Activated naive CD8-positive, alpha-beta T cell treated with anti-CD3 and anti-CD28 coated beads for 36 hours (primary cell): ENCODE data around the gene INO80. TPM values are rescaled to one million over a fixed set of nuclear protein-coding genes. Genes with fewer than 3 reads are reported as not detected.
A peak's percentile ranks its signal among the peaks of the same experiment; 100 is the strongest.

Experiments
- DNase-seq: peaks from one replicate; pipeline ENCODE4 v3.0.0; 2021
- H3K27ac Mint-ChIP-seq: one replicate; pipeline ENCODE4 v1.8.0; 2022; ENCODE audit warnings: mild to moderate bottlenecking, moderate library complexity, mixed read lengths
- H3K27me3 Mint-ChIP-seq: one replicate; pipeline ENCODE4 v1.8.0; 2022; ENCODE audit warnings: mild to moderate bottlenecking, mixed read lengths
- H3K36me3 Mint-ChIP-seq: one replicate; pipeline ENCODE4 v1.8.0; 2021; ENCODE audit warnings: mild to moderate bottlenecking, mixed read lengths
- H3K4me1 Mint-ChIP-seq: one replicate; pipeline ENCODE4 v1.8.0; 2021; ENCODE audit warnings: mixed read lengths
- H3K4me3 Mint-ChIP-seq: one replicate; pipeline ENCODE4 v1.8.0; 2022; ENCODE audit warnings: mild to moderate bottlenecking, moderate library complexity, mixed read lengths
- H3K9me3 Mint-ChIP-seq: one replicate; pipeline ENCODE4 v1.8.0; 2022; ENCODE audit warnings: mixed read lengths
- total RNA-seq, 2 experiments: library from RNA; stranded (reverse); gene quantifications; one replicate each; pipeline ENCODE4 v1.2.3, GENCODE V29; 2021

INO80 gene
- total RNA-seq, 2 experiments from 2014 or later = 26.1 to 26.3 TPM

DNA sequence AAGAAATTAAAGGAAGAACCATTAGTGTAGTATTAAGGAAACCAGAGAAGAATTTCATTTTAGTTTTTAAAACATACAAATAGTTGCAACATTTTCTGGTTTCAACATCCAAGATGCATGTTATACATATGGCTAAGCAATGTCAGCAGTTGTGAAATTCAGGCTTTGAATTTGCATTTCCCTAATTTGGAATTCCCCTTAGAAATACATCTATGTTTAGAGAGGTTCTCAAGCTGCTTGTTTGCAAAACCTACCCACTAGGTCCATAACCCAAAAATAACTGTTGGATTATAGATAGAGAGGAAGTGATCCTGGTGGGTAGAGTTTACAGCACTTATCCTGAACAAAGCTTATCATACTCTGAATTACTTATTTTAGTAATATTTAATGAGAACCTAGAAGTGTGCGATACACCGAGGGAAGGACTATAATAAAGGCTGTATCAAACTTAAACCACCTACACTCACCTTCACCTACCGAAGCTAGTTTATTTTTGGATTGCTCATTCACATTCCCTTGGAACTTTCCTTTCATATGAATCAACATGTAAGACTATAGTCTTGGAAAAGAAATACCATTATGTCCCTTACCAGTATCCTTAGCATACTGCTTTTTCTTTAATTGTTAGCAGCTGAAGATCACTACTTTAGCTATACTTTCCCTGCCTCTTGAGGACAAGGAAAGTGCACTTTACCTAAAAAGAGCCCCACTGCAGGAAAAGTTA lies 102.2 kb downstream of the INO80 start:
- Mint-ChIP-seq H3K36me3 (peaks cover 14% of the 10 kb centered on the region), H3K4me3 (no peak overlapping the region), H3K27me3 (no peaks in the 10 kb centered on the region), H3K27ac (no peak overlapping the region), H3K4me1 (peaks cover 13% of the 10 kb centered on the region), H3K9me3 (no peaks in the 10 kb centered on the region)
- no peak for DNase-seq

DNA sequence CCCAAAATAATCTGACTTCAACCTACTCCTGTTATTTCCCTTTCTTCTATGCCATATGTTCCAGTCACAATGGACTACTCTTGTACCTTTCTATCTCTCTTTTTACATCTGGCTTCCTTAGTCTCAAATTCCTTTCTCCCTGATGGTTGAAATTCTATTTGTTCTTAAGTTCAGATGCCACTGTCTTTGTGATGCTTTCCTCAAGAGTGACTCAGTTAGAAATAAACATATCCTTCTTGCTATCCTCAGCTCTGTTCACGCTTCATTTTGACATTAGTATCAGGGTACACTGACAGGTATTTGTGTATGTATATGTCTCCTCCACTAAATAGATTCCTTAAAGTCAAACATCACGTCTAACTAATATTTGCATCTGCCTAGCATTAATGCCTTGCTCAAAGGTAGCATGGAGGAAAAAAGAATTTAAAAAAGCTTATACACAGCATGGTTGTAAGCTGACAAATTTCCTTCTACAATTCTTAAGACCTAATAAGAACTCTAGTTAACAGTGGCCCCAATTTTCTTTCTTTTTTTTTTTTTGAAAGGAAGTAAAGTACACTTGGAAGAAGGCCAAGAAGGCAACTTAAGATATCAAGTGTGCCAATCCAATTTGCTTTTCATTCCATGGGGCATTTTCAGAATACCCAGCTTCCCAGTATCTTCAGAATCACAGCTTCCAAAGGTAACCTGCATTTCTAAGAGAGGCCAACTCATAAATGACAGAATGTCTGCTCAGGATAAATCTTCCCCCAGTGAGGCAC lies 104.8 kb downstream of the INO80 start:
- no peaks in the 10 kb centered on the region for H3K9me3 Mint-ChIP-seq

DNA sequence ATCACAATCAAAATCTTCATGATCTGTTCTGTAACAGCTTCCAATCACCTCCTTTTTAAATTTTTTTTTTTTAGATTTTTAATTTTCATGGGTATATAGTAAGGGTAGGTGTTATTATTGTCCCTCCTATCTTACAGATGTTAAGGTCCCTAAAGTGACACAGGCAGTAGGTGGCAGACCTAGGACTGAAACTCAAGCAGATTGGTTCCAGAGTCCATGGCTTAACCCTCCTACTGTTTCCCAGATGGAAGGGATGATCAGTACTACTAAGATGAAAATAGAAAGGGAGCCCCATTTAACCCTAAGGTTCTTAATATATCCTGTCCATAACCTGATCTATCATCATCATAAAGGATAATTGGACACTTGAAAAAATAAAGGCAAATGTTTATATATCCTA lies 105.7 kb downstream of the INO80 start:
- Mint-ChIP-seq H3K4me1 (peaks cover 11% of the 10 kb centered on the region), H3K4me3 (no peak overlapping the region), H3K27me3 (no peaks in the 10 kb centered on the region), H3K27ac (no peak overlapping the region), H3K9me3 (no peaks in the 10 kb centered on the region), H3K36me3 (peaks cover 17% of the 10 kb centered on the region)
- DNase-seq = no peak

More for the DNA sequence above, 104.8 kb downstream of the INO80 start:
- Mint-ChIP-seq H3K27me3 (no peaks in the 10 kb centered on the region), H3K4me1 (peaks cover 11% of the 10 kb centered on the region), H3K36me3 (peaks cover 14% of the 10 kb centered on the region), H3K4me3 (no peak overlapping the region), H3K27ac (no peak overlapping the region)
- DNase-seq = no peak

DNA sequence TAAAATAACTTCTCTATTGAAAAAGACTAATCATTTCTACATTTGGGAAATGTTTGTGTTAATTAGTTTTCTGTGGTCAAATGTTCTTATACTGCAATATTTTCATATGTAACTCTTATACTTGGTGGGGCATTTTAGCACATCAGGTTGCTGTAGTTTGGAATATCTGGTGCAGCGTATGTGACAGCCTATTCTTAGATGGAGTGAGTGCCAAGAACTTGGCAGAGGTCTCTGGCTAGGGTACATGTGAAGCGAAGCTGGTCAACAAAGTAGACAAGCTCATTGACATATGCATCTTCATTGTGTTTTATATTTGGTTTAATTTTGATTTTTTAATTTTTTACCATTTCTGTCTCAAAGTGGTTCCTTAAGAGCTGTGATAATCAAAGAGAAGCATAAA lies 109.6 kb downstream of the INO80 start:
- Mint-ChIP-seq H3K27ac (no peak overlapping the region), H3K4me1 (no peaks in the 10 kb centered on the region), H3K4me3 (no peak overlapping the region), H3K27me3 (no peaks in the 10 kb centered on the region), H3K9me3 (no peaks in the 10 kb centered on the region), H3K36me3 (peaks cover 11% of the 10 kb centered on the region)
- no peak for DNase-seq

DNA sequence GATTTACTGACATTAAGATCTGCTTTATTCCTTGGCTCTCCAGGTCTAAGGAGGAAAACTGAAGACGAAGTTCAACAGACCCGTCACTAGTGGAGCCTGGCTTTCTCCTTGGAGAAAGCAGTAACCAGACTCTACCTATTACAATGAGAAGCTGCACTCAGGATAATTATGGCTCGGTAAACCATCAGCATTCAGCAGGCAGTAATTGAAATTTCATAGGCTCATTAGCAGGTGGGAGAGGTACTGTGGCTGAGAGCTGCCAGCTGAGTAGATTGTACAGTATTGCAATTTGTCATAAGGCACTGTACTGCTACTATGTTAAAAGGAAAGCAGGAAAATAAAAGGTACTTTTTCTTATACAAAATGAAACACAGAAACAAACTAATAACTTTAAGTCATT lies 111.6 kb downstream of the INO80 start:
- Mint-ChIP-seq H3K27ac (no peak overlapping the region), H3K36me3 (peaks cover 15% of the 10 kb centered on the region), H3K9me3 (no peaks in the 10 kb centered on the region), H3K4me3 (no peak overlapping the region), H3K4me1 (no peaks in the 10 kb centered on the region), H3K27me3 (no peaks in the 10 kb centered on the region)
- DNase-seq = no peak

DNA sequence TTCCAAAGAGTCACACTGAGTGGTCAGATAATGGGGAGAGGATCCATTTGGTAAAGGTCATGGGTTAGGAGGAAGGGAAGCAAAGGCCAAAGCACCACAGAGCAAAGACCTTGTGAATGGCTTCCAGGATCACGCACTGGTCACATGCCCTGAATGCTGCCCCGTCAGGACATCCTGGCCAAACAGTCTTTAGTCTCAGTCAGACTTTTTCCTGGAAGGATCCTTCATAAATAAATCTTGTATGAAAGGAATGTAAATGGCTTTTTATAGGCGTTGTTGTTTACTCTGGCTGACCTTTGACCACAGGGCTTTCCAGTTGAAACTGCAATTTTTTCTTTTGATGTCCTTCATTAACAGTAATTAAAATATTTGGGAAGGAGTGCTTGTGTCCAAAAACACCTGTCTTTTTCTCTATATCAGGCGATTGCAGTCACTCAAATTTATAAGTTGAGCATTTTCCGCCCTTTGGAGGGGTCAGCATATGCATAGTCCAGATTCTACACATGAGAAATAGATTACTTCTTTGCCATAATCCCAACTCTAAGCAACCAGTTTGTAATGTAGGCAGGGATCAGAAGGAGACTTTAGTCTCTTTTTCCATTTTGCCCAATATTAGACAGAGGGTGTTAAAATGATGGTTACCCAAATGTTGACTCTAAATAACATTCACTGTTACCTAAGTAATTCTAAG lies 114.4 kb downstream of the INO80 start:
- no peak overlapping the region for H3K27ac Mint-ChIP-seq
- H3K9me3 Mint-ChIP-seq = no peaks in the 10 kb centered on the region
- H3K4me3 Mint-ChIP-seq = no peak overlapping the region
- peaks cover 12% of the 10 kb centered on the region for H3K36me3 Mint-ChIP-seq
- H3K27me3 Mint-ChIP-seq = no peaks in the 10 kb centered on the region
- no peak for DNase-seq
- no peaks in the 10 kb centered on the region for H3K4me1 Mint-ChIP-seq

DNA sequence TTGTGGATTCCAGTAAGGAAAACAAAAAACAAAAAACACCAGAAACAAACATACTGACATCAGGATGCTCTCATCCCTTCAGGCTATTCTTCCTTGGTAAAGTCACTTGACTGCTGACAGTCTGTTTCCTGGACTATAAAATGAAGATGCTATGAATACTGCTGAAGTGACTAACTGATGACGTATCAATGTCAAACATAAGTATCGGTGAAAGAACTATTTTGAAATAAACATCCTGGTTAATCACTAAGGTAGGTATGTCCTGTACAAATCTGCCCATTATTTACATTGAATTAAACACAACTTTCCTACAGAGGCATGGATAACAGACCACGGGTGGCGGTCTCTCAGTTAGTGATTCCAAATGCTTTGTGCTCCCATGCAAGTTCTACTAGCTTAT lies 116.9 kb downstream of the INO80 start:
- Mint-ChIP-seq H3K27me3 (no peaks in the 10 kb centered on the region), H3K4me3 (no peak overlapping the region), H3K27ac (no peak overlapping the region), H3K9me3 (no peaks in the 10 kb centered on the region), H3K4me1 (peaks cover 2% of the 10 kb centered on the region), H3K36me3 (peaks cover 9% of the 10 kb centered on the region)
- DNase-seq = no peak

DNA sequence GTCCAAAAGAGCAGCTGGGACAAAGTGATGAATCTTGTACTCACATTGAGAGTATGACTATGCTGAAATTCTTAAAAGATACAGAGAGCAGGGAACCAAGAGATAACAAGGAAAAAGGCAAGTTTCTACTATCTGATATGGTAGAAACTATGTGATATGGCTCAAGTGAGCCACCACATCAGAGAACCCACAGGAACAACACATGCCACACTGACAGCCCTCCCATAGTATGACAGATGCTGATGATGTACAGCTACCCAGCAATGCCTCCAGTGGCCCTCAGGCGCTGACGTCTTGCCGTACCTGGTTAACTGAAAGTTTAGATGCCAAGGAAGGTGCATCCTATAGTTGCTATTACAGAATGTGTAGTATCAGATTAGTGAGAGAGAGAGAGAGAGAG lies 120.4 kb downstream of the INO80 start:
- no peaks in the 10 kb centered on the region for H3K9me3 Mint-ChIP-seq
- no peak overlapping the region for H3K4me3 Mint-ChIP-seq
- no peak for DNase-seq
- H3K27ac Mint-ChIP-seq = no peak overlapping the region
- H3K4me1 Mint-ChIP-seq = peaks cover 7% of the 10 kb centered on the region
- H3K27me3 Mint-ChIP-seq = no peaks in the 10 kb centered on the region
- H3K36me3 Mint-ChIP-seq = peaks cover 17% of the 10 kb centered on the region

DNA sequence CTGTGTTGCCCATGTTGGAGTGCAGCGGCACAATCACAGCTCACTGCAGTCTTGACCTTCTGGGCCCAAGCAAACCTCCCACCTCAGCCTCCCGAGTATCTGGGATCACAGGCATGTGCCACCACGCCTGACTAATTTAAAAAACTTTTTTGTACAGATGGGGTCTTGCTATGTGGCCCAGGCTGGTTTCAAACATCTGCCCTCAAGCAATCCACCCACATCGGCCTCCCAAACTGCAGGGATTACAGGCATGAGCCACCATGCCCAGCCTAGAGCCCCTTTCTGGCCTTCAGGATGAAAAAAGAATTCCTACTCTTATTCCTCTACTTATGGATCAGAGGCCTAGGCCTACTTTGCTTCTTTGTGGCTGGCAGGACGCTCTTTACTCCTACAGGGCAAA lies 123.3 kb downstream of the INO80 start:
- Mint-ChIP-seq H3K27me3 (no peaks in the 10 kb centered on the region), H3K27ac (no peak overlapping the region), H3K4me3 (no peak overlapping the region), H3K36me3 (peaks cover 21% of the 10 kb centered on the region), H3K4me1 (peaks cover 12% of the 10 kb centered on the region), H3K9me3 (no peaks in the 10 kb centered on the region)
- DNase-seq = no peak

DNA sequence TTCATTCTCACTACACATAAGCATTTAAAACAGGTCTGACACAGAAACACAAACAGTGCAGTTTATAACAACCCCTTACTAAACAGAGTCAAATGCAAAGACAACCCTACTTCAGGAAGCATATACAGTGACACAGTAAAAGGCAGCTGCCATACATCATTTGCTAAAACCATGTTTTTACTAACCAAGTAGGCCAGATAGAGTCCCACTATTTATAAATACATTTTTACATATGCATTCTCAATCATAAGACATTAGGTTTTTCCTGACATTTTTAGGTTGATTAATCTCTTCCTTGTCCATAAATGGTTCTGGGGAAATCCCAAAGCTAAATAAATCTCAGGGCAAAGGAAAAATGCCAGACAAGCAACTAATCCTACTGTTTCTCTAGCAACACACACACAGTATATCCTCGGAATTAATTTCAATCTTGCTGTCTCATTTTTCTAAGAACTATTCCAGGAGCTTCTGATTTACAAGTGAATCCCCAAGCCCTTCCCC lies 123.8 kb downstream of the INO80 start:
- H3K27ac Mint-ChIP-seq = no peak overlapping the region
- no peak for DNase-seq
- no peaks in the 10 kb centered on the region for H3K27me3 Mint-ChIP-seq
- H3K4me3 Mint-ChIP-seq = no peak overlapping the region
- H3K4me1 Mint-ChIP-seq = peaks cover 12% of the 10 kb centered on the region
- peaks cover 22% of the 10 kb centered on the region for H3K36me3 Mint-ChIP-seq
- no peaks in the 10 kb centered on the region for H3K9me3 Mint-ChIP-seq

DNA sequence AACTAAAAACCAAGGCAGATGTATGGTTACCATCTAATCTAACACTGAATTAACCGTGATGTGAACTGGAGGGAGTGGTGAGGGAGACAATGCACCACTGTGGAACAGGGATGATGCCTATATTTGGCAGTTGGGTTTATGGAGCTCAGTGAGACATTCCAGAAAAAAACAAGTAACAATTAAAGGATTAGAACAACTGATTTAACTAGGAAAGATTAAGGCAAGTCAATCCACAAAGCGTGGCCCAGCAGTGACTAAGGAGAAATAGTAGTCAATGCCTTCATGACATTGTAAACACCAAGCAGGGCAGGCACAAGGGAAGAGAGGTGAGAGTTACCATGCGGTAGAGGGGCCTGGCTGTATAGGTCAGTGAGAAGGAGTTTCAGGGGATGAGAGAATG lies 124.7 kb downstream of the INO80 start:
- DNase-seq = no peak
- Mint-ChIP-seq H3K4me3 (no peak overlapping the region), H3K27ac (no peak overlapping the region), H3K27me3 (no peaks in the 10 kb centered on the region), H3K4me1 (peaks cover 12% of the 10 kb centered on the region), H3K9me3 (no peaks in the 10 kb centered on the region), H3K36me3 (peaks cover 27% of the 10 kb centered on the region)

DNA sequence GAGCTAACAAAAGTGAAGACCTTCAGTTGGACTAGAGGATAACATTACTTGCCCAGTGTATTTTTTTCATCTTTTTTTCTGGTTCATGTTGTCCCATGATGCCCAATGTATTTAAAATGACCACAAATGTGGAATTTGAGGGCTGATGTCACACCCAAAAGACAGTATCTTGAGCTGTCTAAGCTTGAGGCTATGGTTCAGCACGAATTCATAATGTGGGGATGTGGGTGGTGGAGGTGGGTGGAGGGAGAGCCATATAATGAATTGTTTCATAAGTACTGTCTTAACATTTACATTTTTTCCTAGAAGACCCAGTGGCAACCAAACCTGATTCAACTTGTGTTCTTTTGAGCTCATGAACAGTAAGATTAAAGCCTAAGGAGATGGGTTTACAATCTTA lies 125.3 kb downstream of the INO80 start:
- no peak for DNase-seq
- H3K27me3 Mint-ChIP-seq = no peaks in the 10 kb centered on the region
- H3K4me1 Mint-ChIP-seq = peaks cover 12% of the 10 kb centered on the region
- H3K4me3 Mint-ChIP-seq = no peak overlapping the region
- peak overlapping the region; percentile 39 for H3K27ac Mint-ChIP-seq
- H3K9me3 Mint-ChIP-seq = no peaks in the 10 kb centered on the region
- H3K36me3 Mint-ChIP-seq = peaks cover 27% of the 10 kb centered on the region

DNA sequence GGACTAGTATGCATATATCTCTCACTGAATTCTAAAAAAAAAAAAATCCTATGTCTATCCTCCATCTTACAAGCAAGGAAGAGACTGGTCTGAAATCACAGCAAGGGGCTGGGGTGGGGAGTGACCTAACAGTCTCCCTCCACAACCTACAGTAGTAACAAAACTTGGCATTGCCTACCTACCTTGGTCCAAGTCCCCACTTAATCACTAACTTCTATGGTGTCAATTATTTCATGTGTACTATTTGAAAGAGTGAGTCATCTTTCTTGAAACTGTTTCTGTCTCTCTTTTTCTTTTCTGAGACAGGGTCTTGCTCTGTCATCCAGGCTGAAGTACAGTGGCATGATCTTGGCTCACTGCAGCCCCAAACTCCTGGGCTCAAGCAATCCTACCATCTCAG lies 126.0 kb downstream of the INO80 start:
- no peaks in the 10 kb centered on the region for H3K27me3 Mint-ChIP-seq
- peaks cover 11% of the 10 kb centered on the region for H3K4me1 Mint-ChIP-seq
- H3K9me3 Mint-ChIP-seq = no peaks in the 10 kb centered on the region
- H3K4me3 Mint-ChIP-seq = no peak overlapping the region
- H3K36me3 Mint-ChIP-seq = peaks cover 26% of the 10 kb centered on the region
- H3K27ac Mint-ChIP-seq = no peak overlapping the region
- no peak for DNase-seq

DNA sequence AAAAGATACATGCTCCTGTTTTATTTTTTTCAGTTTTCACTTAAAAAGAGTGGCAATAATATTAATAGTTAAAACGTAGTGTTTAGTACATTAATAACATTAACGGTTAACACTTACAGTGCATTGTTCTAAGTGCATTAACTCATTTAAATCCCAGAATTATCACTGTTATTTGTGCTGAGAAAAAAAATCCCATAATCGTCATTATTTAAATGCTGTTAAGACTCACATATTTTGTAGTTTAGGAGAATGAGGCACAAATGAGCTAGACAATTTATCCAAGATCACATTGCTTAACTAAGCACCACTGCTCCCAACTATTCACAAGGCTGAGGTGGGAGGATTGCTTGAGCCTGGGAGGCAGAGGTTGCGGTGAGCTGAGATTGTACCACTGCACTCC lies 127.9 kb downstream of the INO80 start:
- no peak overlapping the region for H3K27ac Mint-ChIP-seq
- H3K9me3 Mint-ChIP-seq = no peaks in the 10 kb centered on the region
- no peak overlapping the region for H3K4me3 Mint-ChIP-seq
- no peak for DNase-seq
- H3K27me3 Mint-ChIP-seq = no peaks in the 10 kb centered on the region
- H3K36me3 Mint-ChIP-seq = peaks cover 25% of the 10 kb centered on the region
- peaks cover 11% of the 10 kb centered on the region for H3K4me1 Mint-ChIP-seq

DNA sequence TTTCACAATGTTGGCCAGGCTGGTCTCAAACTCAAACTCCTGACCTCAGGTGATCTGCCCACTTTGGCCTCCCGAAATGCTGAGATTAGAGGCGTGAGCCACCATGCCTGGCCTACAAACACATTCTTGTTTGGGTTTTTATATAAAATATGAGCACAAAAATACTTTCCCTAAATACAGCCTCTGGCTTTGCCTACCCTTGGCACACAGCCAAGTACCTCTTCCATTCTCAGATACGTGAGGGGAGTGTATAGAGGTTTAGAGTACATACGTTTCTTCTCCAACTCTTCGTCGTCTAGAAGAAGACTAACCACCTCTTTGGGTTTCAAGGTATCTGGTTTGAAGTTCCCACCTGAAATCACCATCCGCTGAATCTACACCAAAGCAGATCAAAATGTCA lies 129.3 kb downstream of the INO80 start:
- Mint-ChIP-seq H3K9me3 (no peaks in the 10 kb centered on the region), H3K27ac (no peak overlapping the region), H3K4me1 (peaks cover 11% of the 10 kb centered on the region), H3K4me3 (no peak overlapping the region), H3K27me3 (no peaks in the 10 kb centered on the region), H3K36me3 (peaks cover 25% of the 10 kb centered on the region)
- no peak for DNase-seq
